Stimulated activated CD8-positive, alpha-beta memory T cell treated with anti-CD3 and anti-CD28 coated beads, Interleukin-12 subunit alpha, Interleukin-12 subunit beta, amount 100 ng/mL, for 24 hours (primary cell): Measurements from ENCODE around the gene RAB11FIP2.

ENCODE experiments used
- DNase-seq: peaks from one replicate; pipeline ENCODE4 v3.0.0-alpha.2; 2020; ENCODE audit errors: extremely low read depth

Gene RAB11FIP2

GRCh38 chr10:118034791-118035261, 11.9 kb downstream of the RAB11FIP2 start:
- DNase-seq, result no peak

- DNase-seq, result no peak
Measured at GRCh38 chr10:118033905-118034304, 12.8 kb downstream of the RAB11FIP2 start.

GRCh38 chr10:118032564-118032963, 14.2 kb downstream of the RAB11FIP2 start:
- no peak for DNase-seq

- no peak for DNase-seq
Measured at GRCh38 chr10:118031351-118032075, 15.2 kb downstream of the RAB11FIP2 start.

GRCh38 chr10:118028619-118029018, 18.1 kb downstream of the RAB11FIP2 start:
- no peak for DNase-seq

GRCh38 chr10:118027397-118027796, 19.3 kb downstream of the RAB11FIP2 start:
- no peak for DNase-seq

- no peak for DNase-seq
Measured at GRCh38 chr10:118026936-118027335, 19.8 kb downstream of the RAB11FIP2 start.

GRCh38 chr10:118020365-118020764, 26.4 kb downstream of the RAB11FIP2 start:
- DNase-seq, result no peak

- DNase-seq, result no peak
Measured at GRCh38 chr10:118017850-118018249, 28.9 kb downstream of the RAB11FIP2 start.

GRCh38 chr10:118017071-118017740, 29.5 kb downstream of the RAB11FIP2 start:
- no peak for DNase-seq

GRCh38 chr10:118012952-118013525, 33.7 kb downstream of the RAB11FIP2 start:
- DNase-seq, result no peak

GRCh38 chr10:118007773-118008172, 39.0 kb downstream of the RAB11FIP2 start:
- DNase-seq, result no peak

GRCh38 chr10:118003126-118003525, 43.6 kb downstream of the RAB11FIP2 start:
- DNase-seq, result no peak

- DNase-seq, result no peak
Measured at GRCh38 chr10:118002581-118002980, 44.2 kb downstream of the RAB11FIP2 start.

- no peak for DNase-seq
Measured at GRCh38 chr10:117997673-117998072, 49.1 kb downstream of the RAB11FIP2 start.

GRCh38 chr10:117996709-117997108, 50.0 kb downstream of the RAB11FIP2 start:
- DNase-seq, result no peak

GRCh38 chr10:117994771-117995170, 52.0 kb downstream of the RAB11FIP2 start:
- DNase-seq, result no peak

- no peak for DNase-seq
Measured at GRCh38 chr10:117993166-117993565, 53.6 kb downstream of the RAB11FIP2 start.

GRCh38 chr10:117991701-117992100, 55.0 kb downstream of the RAB11FIP2 start:
- DNase-seq, result no peak

GRCh38 chr10:117989962-117990361, 56.8 kb downstream of the RAB11FIP2 start:
- no peak for DNase-seq

- no peak for DNase-seq
Measured at GRCh38 chr10:117988814-117989213, 57.9 kb downstream of the RAB11FIP2 start.

GRCh38 chr10:117987244-117987909, 59.4 kb downstream of the RAB11FIP2 start:
- DNase-seq, result no peak
